ENCODE data around the gene LYPD6.
"Not testable (repeated sequence)": the region's sequence is repeated elsewhere in the genome, so short reads cannot be mapped to it uniquely, and the experiment has no call there.

The LYPD6 gene

DNA sequence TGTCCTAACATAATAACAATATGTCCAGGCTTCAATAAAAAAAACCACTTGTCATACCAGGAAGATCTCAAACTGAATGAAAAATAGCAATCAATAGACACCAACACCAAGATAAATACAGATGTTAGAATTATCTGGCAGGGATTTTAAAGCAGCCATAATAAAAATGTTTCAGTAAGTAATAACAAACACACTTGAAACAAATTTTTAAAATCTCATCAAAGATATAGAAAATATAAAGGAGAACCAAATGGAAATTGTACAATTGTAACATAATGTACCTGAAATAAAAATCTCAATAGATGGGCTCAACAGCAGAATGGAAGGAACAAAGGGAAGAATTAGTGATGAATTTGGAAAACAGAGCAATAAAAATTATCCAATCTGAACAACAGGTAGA, 128.1 kb downstream of the LYPD6 start:
- no peak for DNase-seq

DNA sequence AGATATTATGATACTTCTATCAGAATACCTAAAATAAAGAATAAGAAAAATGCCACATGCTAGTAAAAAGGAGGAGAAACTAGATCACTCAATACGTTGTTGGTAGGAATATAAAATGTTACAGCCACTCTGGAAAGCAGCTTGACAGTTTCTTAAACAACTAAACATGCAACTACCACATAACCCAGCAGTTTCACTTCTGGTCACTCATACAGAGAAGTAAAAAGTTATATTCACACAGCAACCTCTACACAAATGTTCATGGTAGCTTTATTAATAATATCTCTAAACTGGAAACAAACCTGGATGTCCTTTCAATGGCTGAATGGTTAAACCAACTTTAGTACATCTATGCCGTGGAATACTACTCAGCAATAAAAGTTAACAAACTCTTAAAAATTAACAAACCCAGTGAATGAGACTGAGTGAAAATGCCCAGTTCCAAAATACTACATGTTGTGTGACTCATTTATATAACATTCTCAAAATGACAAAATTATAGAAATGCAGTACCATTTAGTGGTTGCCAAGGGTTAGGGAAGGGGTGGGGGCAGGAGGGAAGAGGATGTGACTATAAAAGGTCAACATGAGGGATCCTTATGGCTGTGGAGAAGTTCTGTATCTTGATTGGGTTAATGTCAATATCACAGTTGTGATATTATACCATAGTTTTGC, 133.1 kb downstream of the LYPD6 start:
- DNase-seq = no peak

DNA sequence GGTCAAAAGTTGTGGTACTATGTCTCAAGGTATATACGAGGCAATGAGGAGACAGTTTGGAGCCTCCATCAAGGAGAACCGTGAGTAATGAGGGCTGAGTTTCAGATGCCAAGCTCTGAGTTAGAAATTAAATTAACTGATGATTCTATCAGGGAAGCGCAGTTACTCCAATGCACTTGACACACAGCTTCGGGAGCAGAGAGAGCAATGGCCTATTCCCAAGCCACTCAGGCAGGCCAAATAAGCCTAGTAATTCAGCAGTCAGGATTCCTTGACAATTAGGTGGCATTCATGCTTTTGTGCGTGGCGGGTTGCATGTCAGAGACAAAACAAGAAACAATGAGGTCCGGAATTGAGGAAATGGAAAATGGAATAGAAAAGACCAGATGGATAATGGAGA, 134.0 kb downstream of the LYPD6 start:
- no peak for DNase-seq

DNA sequence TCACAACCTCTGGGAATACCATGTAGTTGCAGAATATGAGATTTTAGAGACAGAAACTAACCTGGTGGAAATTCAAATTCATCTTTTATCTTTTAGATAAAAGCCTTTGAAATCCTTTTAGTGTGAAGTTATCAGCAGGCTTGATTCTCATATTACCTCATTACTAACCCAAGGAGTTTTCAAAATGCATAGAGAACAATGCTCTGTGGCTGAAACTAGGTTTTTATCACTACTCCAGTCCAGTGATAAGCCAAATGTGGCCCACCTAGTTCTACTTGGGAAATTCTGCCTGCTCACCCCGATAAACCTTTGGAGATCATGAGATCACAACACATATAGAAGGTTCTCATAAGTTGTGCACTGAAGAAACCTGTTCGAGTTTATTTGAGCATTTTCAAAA, 135.5 kb downstream of the LYPD6 start:
- DNase-seq = no peak

DNA sequence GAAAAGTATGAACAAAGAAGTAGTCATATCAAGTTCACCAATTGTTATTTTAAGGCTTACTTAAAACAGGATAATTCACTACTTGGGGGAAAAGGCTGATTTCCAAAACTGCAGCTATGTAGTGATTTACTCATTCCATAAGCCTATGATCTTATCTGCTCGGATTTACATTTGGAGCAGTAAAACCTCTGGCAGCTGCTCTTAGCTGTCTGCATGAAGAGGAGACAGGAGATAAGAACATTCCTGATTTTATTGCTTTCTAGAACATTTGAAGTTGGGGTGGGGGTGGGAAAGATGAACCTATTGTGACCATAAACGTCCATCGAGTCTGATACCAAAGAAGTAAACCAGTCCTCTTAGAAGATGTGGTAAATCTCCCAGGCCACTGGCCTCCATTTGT, 136.2 kb downstream of the LYPD6 start:
- DNase-seq = no peak

DNA sequence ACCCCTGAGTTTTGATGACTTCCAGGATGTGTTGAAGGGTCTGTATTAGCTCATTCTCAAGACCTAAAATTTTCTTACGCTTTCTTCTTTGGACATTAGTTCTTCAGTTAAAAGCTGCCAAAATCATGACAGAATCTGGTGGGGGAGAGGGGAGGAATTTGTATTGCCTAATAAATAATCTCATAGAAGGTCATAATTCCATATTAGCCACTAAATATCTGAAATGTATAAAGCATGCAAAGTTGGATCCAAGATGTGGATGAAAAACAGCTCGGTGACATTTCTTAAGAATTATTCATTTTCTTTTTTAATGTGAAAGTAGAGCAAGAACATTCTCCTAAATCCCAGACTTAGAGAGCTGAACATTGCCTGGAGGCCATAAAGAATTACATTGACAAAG, 137.0 kb downstream of the LYPD6 start:
- no peak for DNase-seq

DNA sequence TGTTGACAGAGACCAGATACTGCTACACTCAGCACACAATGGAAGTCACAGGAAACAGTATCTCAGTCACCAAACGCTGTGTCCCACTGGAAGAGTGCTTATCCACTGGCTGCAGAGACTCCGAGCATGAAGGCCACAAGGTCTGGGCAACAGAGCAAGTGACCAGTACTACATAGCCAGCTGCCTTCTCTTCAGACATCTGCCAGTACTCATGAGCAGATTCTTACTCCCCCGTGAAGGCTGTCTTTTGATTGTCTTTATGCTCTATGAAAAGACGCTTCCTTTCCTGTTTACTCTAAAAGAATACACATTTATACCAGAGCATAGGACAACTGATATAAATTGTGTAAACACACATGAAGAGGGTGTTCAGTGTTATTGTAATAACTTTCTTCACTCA, 138.2 kb downstream of the LYPD6 start:
- no peak for DNase-seq

DNA sequence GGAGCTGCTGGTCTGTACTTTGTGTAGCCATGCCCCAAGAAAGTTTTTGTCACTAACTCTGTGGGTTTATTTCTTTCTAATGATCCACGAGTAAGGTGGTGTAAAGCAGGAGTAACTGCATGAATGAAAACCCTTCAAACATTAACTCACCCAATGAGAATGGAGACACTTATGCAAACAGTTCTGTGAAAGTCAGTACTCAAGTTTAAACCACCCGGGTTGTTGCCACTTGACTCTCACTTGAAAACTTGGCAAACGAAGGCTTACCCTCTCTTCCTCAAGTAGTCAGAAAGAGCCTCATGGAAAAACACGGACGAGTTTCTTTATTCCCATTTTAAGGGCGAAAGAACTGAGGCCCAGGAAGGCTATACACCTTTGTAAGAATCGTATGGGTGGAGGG, 139.7 kb downstream of the LYPD6 start:
- DNase-seq = no peak

DNA sequence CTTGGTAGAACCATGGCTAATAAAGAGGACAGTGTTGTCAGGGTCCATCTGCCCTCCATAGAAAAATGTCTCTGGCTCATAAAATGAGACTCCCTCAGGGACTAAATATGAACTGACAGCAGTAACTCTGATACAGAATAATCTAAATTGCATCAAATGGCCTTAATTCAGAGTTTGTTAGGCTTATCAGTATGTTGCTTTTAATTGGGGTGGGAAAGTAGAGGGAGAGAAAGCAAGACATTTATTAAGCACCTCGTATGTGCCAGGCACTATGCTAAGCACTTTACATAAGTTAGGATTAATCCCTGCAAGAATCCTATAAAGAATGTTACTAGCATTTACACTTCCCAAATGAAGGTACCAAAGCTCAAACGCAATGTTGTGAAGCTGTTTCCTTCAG, 142.0 kb downstream of the LYPD6 start:
- DNase-seq = no peak

DNA sequence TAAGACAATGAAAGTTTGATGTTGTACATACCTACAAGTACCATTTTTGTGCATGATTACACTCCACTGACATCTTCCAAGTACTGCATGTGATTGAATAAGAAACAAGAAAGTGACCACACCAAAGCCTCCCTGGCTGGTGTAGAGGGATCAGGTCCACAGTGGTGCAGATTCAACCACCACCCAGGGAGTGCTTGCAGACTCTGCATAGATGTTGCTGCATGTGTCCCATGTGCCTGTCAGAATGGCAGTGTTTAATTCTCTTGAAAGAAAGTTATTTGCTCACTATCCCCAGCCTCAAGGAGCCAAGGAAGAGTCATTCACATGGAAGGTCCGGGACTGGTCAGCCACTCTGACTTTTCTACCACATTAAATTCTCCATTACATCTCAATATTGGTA, 142.7 kb downstream of the LYPD6 start:
- no peak for DNase-seq

DNA sequence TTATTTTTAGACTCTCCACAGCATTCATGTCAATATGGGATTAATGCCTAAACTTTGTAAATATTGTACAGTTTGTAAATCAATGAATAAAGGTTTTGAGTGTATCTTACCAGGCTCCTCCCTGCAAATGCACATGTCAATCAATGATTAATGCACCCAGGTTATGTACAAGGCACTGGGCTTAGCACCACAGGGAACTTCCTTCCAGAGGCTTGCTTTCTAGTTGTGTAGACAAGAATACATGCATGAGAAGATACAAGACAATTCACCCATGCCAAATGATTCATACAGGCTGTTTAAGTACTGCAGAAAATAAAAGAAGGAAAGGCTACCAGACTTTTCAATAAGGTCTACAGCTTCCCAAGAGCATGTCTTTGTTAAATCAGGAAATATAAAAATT, 143.1 kb downstream of the LYPD6 start:
- no peak for DNase-seq

DNA sequence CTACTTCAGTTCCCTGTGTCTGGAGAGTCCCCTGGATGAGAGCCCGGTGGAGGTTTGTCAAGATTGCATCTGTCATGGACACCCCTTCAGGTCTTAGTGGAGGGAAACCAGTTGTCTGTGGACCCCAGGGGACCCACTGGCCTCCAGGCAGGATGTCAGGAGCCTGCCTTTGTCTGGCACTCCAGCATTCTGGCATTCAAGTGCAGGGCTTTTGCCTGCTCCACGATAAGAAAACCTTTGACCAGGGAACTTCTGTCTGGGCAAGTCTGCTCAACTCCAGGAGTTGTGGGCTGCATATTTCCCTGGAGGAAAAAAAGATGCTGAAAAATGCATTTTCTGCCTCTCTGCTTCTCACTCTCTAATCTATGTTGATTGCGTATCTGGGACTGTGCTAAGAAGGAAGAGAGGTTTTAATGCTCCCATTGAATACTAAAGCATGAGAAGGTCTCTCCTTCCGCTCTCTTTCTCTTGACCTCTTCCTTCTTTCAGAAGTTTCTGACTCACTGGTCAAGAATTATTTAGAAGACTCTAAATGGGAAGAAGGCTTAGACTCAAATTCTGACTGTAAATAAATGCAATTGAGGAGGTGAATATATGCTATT, 152.7 kb downstream of the LYPD6 start:
- no peak for DNase-seq

DNA sequence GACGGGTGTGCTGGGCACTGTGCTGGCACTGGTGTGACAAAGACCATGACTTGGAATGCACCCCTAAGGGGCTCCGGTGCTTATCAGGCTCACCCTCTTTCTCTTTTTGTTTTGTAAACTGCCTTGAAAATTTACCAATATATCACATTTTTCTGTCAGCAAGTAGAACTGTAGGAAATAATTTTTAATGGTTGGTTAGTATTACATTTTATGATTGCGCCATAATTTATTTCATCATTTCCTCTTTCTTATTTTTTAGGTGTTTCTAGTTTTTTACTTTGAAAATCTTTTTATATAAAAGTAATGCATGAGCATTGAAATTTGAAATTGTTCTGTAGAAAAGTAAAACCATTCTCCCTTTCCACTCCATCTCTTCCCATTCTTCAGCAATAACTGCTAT, 156.3 kb downstream of the LYPD6 start:
- no peak for DNase-seq

DNA sequence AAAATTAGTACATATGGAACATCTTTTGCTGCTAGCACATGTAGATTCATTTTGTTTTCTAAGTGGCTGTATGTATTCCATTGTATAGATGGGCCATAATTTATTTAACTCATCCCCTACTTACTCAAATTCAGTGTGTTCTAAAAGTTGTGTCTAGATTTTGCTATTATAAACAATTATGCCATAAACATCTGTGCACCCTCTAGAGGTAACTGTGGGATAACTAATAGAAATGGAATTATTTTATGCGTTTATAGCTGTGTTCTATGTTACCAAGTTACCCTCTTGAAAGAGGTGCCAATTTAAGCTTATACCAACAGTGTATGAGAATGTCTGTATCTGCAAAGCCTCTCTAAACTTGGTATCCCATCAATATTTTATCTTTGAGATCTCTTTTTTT, 156.8 kb downstream of the LYPD6 start:
- no peak for DNase-seq

DNA sequence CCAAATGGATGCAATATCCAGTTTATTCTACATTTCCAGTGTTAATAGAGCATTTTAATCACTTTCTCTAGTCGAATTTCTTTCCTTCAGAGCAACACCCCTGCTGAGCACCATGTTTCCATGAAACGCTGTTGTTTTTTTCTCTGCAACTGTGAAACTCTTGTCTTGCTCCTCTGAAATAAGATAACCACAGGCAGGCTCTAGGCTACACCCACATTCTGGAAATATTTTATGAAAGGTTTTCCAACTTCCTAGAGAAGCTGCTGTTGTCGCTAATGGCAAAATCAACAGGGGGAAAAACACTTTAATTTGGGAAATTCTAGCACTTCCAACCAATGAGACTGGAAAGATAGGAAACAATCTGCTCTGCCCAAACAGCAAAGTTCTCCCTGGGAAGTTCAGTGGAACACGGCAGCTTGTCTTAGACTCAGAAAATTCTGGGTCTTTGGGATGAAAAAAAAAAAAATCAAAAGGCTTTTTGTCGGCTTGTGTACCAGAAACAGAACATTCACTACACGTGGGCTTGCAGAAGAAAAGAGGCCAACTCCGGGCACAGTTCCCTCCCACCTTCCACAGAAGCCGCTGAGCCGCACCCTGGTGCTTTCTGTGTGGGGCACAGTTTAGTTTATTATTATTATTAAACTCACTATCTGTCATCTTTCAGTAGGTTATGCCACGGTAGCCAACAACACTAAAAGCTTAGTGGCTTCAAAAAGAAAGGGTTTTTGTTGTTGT, 158.5 kb downstream of the LYPD6 start:
- DNase-seq = no peak

DNA sequence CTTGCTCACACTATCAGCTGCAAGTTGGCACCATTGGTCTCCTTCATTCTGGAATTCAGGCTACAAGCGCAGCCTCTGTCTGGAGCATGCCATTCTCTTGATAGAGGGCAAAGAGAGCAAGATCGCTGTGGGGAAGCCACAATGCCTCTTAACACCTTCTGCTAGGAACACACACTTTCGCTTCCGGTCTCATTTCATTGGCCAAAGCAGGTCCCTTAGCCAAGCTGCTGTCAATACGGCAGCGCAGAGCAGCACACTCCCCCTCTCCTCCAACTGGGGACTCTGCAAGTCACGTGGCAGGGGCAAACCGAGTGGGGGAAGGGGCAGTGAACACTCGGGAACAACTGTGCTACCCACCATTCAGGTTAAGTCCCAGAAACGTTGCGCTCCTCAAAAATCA, 159.1 kb downstream of the LYPD6 start:
- no peak for DNase-seq

DNA sequence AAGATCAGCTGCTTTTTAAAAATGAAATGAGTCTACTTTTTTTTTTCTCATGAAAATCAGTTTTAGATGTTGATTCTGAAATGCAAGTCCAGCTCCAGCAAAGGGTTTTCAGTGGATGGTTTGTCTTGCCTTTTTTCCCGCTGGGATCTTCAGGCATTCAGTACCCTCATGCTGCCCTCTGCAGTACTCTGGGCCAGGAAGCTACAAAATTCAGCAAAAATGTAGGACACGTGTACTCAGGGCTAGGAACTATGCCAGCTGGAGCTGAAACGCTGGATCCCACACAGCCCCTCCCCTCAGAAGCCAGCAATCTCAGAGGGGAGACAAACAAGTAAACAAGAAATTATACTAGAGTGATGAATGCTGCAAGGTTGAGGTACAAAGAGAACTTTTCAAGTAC, 159.9 kb downstream of the LYPD6 start:
- no peak for DNase-seq

DNA sequence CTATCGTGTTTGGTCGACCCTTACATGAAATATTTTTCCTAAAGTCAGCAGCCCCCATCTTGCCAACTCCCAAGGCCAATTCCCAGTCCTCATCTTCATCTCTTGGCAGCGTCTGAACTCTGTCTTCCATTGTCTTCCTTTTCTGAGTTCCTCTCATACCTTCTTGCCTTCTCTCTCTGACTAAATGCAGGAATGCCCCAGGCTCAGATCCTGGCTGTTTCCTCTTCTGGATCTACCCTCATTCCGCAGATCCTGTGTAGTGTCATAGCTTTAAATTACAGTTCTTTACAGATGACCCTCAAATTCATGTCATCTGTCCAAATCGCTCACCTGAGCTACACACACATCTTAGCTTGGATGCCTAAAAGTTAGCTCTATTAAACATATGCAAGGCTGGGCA, 162.5 kb downstream of the LYPD6 start:
- no peak for DNase-seq

DNA sequence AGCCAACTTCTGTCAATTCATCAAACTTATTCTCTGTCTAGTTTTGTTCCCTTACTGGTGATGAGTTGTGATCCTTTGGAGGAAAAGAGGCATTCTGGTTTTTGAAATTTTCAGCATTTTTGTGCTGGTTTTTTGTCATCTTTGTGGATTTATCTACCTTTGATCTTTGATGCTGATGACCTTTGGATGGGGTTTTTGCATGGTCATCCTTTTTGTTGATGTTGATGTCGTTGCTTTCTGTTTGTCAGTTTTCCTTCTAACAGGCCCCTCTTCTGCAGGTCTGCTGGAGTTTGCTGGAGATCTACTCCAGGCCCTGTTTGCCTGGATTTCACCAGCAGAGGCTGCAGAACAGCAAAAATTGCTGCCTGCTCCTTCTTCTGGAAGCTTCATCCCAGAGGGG, 168.8 kb downstream of the LYPD6 start:
- DNase-seq = not testable (repeated sequence)

DNA sequence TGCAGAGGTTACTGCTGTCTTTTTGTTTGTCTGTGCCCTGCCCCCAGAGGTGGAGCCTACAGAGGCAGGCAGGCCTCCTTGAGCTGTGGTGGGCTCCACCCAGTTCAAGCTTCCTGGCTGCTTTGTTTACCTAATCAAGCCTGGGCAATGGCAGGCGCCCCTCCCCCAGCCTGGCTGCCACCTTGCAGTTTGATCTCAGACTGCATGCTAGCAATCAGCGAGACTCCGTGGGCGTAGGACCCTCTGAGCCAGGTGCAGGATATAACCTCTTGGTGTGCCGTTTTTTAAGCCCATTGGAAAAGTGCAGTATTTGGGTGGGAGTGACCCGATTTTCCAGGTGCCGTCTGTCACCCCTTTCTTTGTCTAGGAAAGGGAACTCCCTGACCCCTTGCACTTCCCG, 176.4 kb downstream of the LYPD6 start:
- not testable (repeated sequence) for DNase-seq

DNA sequence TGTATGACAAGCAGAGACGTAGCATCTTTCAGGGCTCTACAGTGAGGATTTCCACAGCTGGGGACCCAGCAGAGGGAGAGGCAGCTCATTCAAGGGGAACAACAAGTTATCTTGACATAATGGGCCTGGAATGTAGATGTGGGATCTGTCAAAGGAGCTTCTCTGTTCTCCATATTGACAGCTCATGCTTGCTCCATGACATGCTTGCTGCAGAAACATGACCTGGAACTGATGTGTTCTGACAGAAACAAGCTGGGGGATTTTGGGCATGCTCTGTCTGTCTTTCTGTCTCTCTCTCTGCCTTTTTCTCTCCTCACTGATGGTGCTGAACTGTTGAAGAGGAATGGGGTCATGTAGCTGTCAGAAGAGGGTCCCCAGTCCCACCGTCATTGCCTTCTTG, 177.6 kb downstream of the LYPD6 start:
- DNase-seq = no peak

DNA sequence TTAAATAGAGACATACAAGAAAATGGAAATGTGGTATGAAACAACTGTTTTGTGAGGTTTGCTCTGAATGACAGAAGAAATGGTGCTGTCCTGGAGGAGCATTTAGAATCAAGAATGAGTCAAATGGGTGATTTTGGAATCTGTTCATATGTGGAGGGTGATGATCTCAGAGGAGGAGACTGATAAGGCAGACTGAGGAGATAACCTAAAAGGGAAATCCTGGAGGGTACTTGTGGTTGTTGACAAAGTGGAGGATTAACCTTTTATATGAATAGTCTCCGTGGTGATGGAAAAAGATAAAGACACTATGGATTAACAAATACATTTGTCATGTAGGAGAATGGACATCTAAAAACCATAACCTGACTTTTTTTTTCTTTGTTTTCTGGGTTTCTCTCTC, 183.1 kb downstream of the LYPD6 start:
- no peak for DNase-seq
